HS-27A (cell line): ENCODE data around the gene PGM2.

Experiments used
- DNase-seq: peaks from one replicate; pipeline ENCODE4 v3.0.0-alpha.2; 2012; ENCODE audit warnings: low read depth, missing footprints

Gene PGM2

DNA sequence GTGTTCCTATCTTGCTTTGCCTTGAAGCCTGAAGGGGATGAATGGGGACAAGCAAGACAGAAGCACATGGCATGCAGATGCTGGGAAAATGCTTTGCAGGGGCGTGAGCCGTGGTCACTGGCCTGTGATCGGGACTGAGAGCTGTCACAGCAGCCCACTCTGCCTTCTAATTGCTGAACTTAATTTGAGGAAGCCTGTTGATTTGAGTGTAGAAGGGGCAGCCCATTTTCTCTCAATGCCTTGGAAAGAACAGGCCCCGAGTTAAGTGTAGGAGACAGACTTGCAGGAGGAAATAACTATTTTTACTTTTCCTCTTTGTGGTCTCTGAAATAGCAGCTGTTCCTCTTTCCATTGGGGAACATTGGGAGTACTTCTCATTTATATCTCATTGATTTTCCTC, 38.3 kb downstream of the PGM2 start:
- no peak for DNase-seq

DNA sequence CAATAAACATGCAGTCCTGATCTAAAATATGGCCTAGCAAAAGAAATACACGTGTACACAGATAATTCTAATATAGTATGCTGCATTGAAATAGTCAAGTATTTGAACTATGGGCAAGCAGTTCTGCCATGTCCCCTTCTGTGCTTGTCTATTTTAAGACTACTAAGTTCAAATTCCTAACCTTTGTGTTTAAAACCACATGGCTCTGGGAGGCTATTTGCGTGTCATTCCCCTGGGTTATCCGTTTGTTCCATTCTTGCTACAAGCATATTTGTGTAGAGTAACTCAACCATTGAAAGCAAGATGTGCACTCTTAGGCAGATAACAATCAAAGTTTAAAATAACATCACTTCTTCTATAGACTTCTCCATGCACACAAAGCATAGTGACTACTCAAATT, 39.0 kb downstream of the PGM2 start:
- DNase-seq: no peak

DNA sequence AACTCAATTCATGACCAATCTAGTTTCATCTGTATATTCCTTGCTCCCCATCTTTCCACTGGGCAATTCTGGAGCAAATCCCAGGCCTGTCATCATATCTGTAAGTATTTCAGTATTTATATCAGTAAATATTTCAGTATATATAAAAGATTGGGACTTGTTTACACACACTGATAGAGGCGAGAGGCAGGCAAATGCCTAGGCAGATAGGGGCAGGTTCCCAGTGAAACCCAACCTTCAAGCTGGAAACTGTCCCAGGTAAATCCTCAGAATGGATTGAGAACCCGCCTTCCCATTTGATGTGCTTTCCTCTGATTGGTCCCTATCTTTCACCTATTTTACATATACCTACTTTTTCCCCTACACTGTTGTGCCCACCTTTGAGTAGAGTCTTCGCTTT, 40.6 kb downstream of the PGM2 start:
- no peak for DNase-seq

DNA sequence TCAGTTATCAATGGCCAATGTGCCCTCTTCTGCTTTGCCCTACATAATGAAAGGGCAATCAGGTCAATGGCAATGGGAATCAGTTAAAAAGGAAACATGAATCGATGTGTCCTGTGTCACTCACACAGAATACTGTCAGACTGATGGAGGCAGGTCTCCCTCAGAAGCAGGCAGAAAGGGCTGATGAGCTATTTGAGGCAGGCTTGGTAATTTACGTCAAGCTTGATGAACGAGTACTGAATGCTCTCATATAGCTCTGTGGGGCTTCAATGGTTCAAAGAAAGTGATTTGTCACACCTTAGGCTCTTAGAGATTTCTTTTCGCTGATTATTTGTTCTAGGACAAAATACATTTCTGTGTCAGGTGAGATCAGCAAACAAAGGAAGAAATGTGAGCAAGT, 41.8 kb downstream of the PGM2 start:
- no peak for DNase-seq

DNA sequence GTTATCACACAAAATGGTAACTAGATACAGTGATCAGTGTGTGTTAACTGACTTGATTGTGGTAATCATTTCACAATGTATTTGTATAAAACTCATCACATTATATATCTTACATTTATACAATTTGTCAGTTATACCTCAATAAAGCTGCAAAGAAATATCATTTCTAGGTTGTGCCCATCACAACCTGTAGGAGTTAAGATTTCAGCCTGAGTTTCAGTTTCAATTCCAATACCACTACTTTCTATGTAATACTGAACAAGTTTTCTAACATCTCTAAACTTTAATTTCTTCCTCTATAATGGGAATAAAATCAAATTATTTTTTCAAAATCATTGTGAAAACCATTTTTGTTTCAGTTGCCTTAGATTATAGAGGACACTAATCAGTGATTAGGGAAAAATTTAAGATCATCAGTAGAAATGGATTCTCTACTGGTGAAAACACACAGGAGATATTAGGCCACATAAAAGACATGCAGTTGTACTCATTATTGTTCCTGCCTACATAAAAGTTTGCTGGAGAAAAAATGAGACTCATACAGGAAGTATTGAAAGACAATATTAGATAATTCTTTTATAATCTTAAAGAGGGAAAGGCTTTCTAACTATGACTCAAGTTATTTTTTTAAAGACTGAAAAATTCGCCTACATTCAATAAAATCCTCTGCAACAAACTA, 46.0 kb downstream of the PGM2 start:
- DNase-seq: no peak

DNA sequence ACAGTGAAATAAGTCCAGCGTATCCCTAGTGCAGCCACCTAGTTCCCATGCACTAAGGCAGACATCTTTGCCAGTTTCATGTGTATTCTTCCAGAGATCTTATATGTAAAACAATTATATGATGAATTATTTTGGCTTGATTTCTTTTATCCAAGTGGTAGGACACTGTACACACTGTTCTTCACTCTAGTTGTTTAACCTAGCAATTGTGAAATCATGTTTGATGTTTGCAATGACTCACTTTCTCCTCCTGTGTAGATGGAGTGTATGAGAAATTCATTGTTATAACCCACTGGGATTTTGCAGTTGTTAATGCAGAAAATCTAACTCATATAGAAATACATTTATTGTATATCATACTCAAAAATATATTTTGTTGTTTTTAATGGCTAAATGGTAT, 46.9 kb downstream of the PGM2 start:
- DNase-seq: no peak

DNA sequence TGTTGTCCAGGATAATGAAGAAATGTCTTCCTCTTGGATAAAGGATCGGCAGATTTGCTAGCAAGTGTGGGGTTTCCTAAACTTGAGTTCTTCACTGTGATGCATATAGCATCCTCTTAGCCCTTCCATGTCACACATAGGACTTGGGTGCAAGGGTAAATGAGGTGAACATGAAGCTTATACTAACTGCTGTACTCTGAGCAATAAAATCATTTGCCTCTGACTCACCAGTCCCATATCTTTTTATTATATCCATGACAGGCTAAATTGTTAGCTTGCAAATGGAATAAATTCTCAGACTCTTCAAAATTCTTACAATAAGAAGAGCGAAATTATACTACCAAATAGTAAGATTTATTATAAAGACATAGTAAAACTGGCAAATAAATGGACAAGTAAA, 49.7 kb downstream of the PGM2 start:
- DNase-seq: no peak

DNA sequence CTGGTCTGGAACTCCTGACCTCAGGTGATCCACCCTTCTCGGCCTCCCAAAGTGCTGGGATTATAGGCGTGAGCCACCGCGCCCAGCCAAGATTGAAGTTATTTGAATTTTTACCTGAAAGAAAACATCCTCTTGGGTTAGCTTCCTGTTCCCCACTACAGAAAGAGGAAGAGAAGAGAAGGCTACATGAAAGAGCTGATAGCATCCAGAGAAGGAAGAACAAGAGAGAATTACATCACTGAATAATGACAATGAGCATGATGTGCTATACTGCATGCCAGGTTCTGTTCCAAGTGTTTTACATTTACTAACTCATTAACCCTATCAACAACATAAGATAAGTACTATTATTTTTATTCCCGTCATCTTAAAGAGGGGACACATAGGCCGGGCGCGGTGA, 52.9 kb downstream of the PGM2 start:
- DNase-seq: no peak

DNA sequence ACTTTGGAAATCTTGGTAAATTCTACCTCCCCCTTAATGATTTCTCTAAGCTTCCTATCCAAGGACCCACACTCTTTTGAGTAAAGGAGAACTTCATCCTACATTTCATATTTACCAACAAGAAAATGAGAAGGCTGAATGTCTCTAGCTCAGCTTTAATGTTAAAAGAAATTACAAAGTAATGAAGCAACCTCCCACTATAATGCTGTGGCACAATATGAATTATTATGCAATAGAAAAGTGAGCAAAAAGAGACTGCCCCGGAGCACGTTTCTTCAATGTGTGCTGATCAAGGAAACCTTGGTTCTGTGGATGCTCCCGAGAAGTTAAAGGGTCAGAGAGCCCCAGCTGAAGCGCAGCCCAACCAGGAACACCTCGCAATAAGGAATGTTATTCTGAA, 55.3 kb downstream of the PGM2 start:
- DNase-seq: no peak

DNA sequence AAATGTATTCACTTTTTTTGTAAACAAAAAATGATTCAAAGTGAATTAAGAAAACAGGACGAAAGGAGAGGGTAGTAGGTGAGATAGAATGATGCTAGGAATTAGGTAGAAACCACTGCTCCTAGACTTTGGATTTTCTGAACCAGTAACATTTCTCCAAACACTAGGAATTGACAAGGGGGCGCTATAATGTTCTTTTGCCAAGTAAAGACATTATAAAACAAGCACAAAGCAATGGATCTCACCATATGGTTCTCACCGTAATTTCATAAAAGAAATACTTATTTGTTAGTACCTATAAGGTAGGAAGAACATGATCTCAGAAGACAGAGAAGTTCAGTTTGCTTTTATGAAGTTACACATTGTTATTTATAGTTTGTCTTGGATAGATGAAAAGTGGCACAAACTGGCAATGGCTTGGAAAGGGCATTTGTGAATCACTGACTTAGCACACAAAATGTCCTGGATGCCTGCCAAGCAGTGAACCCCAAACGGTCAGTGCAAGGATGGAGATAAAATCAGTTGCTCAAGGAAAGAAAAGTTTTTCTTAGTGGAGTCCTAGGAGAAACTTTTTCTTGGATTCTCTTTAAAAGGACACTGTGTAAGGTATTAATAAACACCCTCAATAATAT, 56.3 kb downstream of the PGM2 start:
- no peak for DNase-seq

DNA sequence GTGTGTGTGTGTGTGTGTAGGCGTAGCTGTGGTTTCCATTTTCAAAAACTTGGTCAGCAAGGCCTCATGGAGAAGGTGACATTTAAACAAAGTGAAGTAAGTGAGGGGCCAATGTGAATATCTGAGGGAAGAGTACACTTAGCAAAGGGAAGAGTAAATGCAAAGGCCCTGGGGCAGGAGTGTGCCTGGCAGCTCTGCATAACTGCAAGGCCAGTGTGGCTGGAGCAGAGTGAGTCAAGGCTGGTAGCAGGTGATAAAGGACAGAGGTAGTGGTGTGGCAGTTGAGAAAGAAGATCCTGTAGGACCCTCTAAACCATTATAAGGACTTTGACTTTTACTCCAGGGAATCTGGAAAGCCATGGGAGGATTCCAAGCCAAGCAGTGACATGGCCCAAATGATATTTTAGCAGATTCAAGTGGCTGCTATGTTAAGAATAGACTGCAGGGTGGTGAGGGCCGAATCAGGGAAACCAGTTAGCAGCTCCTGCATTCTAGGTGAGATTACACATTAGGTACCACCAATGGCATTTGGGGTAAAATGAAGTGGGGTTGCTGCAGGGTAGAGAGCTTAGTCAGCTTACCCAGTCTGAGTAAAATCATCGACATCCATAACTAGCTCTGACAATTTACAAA, 58.5 kb downstream of the PGM2 start:
- DNase-seq: no peak

DNA sequence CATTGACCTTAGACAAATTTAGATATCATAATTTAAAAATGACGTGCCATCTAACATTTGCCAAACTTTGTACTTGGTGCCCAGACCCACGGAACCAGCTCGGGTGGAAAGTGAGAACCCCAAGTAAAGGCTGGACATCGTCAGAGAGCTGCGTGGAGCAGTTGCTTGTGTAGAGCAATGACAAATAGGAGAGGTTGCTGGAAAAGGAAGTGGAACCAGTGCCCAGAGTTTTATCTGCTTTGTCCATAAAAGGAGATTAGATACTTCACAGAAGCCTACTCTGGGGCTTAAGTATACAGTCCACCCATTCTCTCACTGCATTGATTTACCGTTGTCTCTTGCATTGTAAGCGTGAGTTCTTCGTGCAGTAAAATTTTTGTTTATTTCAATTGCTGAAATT, 59.0 kb downstream of the PGM2 start:
- DNase-seq: no peak

DNA sequence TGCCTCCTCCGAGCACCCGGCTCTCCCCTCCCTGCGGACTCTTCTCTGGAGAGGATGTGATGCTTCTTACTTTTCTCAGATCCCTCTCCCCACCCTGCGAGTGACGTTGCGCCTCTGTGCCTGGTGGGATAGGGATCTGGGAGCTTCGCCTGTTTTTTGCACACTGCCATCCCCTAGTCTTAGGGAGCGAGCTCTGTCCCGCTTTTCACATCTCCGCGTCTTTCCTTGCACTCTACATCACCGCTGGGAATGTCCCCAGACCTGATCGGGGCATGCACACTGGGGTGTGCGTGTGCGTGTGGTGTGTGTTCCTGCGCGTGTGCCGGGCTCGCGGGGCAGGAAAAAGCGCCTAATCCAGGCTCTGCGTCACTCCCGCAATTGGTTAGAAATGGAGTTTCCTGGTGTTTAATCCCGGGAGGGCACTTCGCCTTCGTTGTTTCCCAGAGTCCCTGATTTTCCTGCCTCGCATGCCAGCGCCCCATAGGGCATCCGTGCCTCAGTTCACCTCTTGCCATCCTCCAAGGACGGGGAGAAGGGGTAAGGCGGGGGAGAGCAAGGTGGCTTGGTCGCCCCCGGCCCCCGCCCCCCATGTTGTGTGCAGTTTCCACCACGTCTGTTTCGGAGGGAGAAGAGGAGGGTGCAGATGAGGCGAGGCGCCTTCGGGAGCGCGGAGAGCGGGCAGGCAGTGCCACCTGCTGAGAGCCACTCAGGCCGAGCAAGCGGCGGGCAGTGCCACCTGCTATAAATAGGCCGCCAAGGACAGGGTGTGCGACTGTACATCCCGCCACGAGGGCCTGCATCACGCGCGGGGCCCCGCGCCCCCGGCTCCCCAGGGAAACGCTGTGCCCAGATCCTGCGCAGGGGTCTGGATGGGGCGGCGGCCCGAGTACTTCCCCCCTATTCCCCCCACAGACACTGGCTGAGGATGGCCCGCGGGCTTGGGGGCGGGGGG, 63.6 kb downstream of the PGM2 start:
- DNase-seq: no peak

DNA sequence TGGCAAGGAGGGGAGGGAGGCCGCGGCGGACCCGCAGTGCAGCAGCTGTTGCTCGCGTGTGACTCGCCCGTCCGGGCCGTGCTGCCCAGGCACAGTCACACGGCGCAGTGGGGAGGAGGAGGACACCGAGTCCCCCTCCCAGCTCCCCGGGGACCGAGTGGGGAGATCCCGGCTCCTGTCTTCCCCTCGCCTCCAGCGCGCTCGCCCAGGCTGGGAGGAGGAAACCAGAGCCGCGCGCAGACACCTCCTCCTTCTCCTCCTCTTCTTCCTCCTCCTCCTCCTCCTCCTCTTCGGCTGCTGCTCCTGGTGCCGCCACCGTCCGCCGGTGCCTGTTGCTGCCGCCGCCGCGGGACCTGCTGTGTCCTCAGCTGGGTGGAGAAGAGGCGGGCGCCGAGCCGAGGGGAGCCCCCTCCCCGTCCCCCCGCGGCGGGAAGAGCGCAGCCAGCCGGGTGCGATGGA, 64.3 kb downstream of the PGM2 start, which contains the start of gene TBC1D1:
TSS of gene TBC1D1 (plus strand) at position 284 of the 459 bp plus-strand sequence. CDS start 11,012 bp downstream, outside the sequence.
- no peak for DNase-seq

DNA sequence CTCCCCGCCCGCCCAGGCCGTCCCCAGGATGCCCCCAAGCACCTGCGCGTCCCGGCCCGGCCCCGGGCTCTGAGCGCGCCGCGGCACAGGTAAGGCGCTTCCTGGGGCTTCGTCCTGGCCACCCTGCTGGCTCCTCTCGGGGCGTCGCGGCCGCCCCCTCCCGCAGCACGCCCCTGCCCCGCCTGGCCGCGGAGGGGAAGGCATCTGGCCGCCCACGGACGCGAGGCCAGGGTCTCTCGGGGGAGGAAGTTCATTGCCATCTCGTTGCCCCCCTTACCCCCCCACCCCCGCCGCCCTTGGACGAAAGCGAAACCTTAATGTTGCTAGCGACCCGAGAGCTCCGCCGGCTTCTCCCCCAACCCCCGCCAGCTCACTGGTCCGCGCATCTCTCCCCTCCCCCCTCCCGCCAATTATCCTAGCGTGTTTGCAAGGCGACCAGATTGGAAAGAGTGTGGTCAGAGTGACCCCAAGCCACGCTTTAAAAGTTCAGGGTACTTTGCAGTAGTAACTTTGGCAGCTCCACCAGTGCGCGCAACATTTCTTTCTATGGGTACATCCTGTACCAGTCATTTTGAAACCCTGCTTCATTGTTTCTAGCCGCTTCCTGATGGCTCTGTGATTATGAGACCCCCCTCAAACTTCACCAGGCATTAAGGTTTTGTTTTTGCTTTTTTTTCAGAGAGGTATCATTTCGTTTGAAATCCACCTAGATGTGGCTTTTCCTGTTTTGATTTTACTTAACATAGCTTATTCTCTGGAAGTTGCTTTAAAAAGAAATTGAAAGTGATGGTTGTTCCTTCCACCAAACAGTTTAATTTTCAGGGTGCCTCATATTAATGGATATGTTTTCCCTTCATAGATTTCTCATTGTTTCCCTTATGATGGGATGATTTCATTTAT, 65.0 kb downstream of the PGM2 start:
- DNase-seq: no peak

DNA sequence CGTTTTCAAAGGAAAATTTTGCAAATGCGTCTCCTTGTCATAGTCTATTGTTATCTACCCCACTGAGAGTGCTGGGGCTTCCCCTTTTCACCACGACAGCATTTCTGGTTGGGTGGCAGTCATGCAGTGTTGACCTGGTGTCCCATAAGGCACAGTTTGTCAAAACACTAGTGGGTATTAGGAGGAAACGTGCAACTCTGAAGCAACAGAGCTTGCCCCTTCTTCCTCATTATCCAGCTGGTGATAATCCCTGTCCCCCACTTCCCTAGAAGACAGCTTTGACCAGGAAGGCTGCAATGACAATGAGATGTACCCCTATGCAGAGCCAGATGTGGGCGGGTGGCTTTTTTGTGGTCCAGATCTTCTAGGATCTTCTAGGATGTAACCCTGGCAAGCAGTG, 66.2 kb downstream of the PGM2 start:
- DNase-seq: no peak

DNA sequence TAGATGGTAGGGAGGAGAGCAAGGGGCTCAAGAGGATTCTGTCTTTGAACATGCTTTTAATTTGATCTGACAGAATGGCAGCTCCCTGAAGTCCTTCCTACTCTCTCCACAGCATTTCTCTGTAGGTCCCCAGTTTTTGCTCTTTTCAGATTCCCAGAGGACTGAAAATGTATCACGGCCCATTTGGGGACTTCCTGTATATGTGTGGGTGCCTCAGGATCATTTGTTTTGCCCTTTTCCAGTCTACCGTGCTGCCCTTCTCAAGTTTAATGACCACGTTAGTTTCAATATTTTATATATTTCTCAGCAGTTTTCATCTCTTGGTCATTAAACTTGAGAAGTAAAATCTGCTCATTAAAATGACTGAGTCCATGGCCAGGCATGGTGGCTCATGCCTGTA, 66.7 kb downstream of the PGM2 start:
- no peak for DNase-seq

DNA sequence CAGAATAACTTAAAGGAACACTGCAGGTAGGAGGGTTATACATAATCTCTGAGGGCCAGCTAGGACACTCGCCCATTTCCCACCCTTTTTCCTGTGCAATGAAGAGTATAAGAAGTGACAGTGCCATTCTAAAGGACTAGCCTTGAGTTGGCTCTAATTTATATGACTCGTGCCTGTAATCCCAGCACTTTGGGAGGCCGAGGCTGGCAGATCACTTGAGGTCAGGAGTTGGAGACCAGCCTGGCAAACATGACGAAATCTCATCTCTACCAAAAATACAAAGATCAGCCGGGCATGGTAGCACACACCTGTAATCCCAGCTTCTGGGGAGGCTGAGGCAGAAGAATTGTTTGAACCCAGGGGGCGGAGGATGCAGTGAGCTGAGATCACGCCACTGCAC, 68.8 kb downstream of the PGM2 start:
- DNase-seq: no peak

DNA sequence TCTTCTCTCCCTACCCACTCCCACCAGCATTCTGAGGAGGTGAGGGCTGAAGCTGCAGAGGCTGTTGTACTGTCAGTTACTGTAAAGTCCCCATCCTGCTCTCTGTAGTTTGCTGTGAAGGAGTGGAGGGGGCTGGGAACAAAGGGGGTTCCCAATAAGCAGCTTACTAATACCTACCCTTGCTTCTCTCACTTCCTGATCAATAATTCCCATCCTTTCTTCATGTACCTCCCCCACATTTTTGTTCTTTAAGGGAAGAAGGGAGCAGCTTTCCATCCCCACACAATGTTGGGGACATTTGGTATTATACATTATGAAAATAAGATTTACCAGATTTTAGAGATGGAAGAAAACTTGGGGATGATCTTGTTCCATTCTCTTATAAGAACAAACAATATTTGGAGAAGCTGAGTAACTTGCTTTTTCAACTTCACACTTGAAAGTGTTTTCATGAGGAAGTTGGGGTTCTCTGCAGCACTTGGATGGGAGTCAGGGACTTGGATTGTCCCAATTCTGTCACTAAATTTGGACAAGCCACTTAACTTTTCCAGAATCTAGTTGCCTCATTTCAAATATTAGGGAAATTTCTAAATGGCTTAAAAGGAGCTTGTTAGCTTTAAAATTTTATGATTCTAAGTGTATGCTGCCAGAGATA, 69.8 kb downstream of the PGM2 start:
- DNase-seq: no peak

DNA sequence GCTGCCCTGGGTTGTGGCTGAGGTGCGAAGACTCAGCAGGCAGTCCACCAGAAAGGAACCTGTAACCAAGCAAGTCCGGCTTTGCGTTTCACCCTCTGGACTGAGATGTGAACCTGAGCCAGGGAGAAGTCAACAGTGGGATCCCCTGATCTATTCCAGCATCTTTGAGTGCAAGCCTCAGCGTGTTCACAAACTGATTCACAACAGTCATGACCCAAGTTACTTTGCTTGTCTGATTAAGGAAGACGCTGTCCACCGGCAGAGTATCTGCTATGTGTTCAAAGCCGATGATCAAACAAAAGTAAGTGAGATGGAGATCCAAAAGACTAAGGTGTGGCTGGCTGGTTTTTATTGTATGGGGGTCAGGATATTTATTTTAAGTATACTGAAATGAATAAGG, 75.7 kb downstream of the PGM2 start:
- DNase-seq: no peak
